GM21825 (cell line): ENCODE results near the gene CD247.
A peak's percentile ranks its signal among the peaks of the same experiment; 100 is the strongest.

ENCODE experiments used
- ATAC-seq: cut with Tn5 transposase; IDR thresholded peaks from one replicate; pipeline ENCODE4 v1.9.1; 2021; ENCODE audit warnings: mild to moderate bottlenecking, moderate library complexity; ENCODE audit not compliant: unreplicated experiment

The CD247 gene

GRCh38 chr1:167512046-167512654, 6.2 kb downstream of the CD247 start:
- no peak for ATAC-seq

- ATAC-seq, result no peak
These were observed 6.8 kb downstream of the CD247 start for GRCh38 chr1:167511374-167511986.

GRCh38 chr1:167510881-167511280, 7.4 kb downstream of the CD247 start:
- ATAC-seq, result no peak

- no peak for ATAC-seq
These were observed 8.1 kb downstream of the CD247 start for GRCh38 chr1:167510244-167510643.

GRCh38 chr1:167509587-167509986, 8.7 kb downstream of the CD247 start:
- no peak for ATAC-seq

GRCh38 chr1:167507719-167508118, 10.6 kb downstream of the CD247 start:
- ATAC-seq, result no peak

GRCh38 chr1:167504467-167504827, 13.9 kb downstream of the CD247 start:
- no peak for ATAC-seq

GRCh38 chr1:167503626-167504466, 14.5 kb downstream of the CD247 start:
- no peak for ATAC-seq

GRCh38 chr1:167502719-167503462, 15.4 kb downstream of the CD247 start:
- no peak for ATAC-seq

- no peak for ATAC-seq
These were observed 16.2 kb downstream of the CD247 start for GRCh38 chr1:167502192-167502551.

GRCh38 chr1:167501515-167502191, 16.7 kb downstream of the CD247 start:
- no peak for ATAC-seq

- peak; percentile 45 for ATAC-seq
These were observed 18.0 kb downstream of the CD247 start for GRCh38 chr1:167500283-167500860.

GRCh38 chr1:167499664-167500101, 18.6 kb downstream of the CD247 start:
- peak; percentile 93 for ATAC-seq

GRCh38 chr1:167499106-167499505, 19.2 kb downstream of the CD247 start:
- ATAC-seq, result peak; percentile 10

- ATAC-seq, result no peak
These were observed 21.3 kb downstream of the CD247 start for GRCh38 chr1:167496797-167497619.

GRCh38 chr1:167493372-167493771, 25.0 kb downstream of the CD247 start:
- no peak for ATAC-seq

GRCh38 chr1:167492481-167492910, 25.8 kb downstream of the CD247 start:
- no peak for ATAC-seq

GRCh38 chr1:167491586-167492461, 26.5 kb downstream of the CD247 start:
- ATAC-seq, result no peak

- ATAC-seq, result no peak
These were observed 27.6 kb downstream of the CD247 start for GRCh38 chr1:167490765-167491164.
